ENCODE results near the gene MICAL2. TPM values are rescaled to one million over a fixed set of nuclear protein-coding genes. Genes with fewer than 3 reads are reported as not detected.

The MICAL2 gene
- total RNA-seq, 4 donors from 2014 or later: 196 to 550 (median 237) TPM

- H3K27ac ChIP-seq: peak overlapping the region; percentile 84 to 93 (median 90)
- H3K36me3 ChIP-seq: peaks cover 0 to 13% of the 10 kb centered on the region in 2 donors
- H3K4me1 ChIP-seq: peaks cover 33 to 98% (median 52%) of the 10 kb centered on the region in 3 donors
- no peaks in the 10 kb centered on the region for H3K27me3 ChIP-seq
- TF ChIP-seq EP300 (IDR thresholded peaks at IDR 0.05) (no peak), CTCF (IDR thresholded peaks at IDR 0.05) (no peak), POLR2AphosphoS5 (IDR thresholded peaks at IDR 0.05) (peak; percentile 33)
- H3K9me3 ChIP-seq: no peaks in the 10 kb centered on the region
- WGBS, 2 donors (ENCODE audit: low coverage in 1 of 2): 23 to 32% methylated on average over 3 to 8 of the region's 12 CpGs
- no peak for ATAC-seq
- H3K4me3 ChIP-seq: no peak overlapping the region
Measured at GRCh38 chr11:12160680-12161079, 50.3 kb downstream of the MICAL2 start.

GRCh38 chr11:12161137-12161536 lies 50.7 kb downstream of the MICAL2 start:
- Histone ChIP-seq H3K9me3 (no peaks in the 10 kb centered on the region), H3K4me3 (no peak overlapping the region), H3K27me3 (no peaks in the 10 kb centered on the region), H3K27ac (peak overlapping the region; percentile 84 to 93 (median 90)), H3K36me3 (peaks cover 0 to 13% of the 10 kb centered on the region in 2 donors), H3K4me1 (peaks cover 33 to 98% (median 51%) of the 10 kb centered on the region in 3 donors)
- TF ChIP-seq POLR2AphosphoS5 (IDR thresholded peaks at IDR 0.05): peak; percentile 22
- no peak for TF ChIP-seq CTCF (IDR thresholded peaks at IDR 0.05)
- 8 to 14% methylated on average over 2 to 4 of the region's 4 CpGs for WGBS, 2 donors (ENCODE audit: low coverage in 1 of 2)
- peak; percentile 13 for ATAC-seq

- Histone ChIP-seq H3K36me3 (peaks cover 0 to 13% of the 10 kb centered on the region in 2 donors), H3K4me3 (no peak overlapping the region), H3K4me1 (peaks cover 29 to 98% (median 45%) of the 10 kb centered on the region in 3 donors), H3K27me3 (no peaks in the 10 kb centered on the region), H3K27ac (peak overlapping the region; percentile 84 to 93 (median 90)), H3K9me3 (no peaks in the 10 kb centered on the region)
- WGBS, 2 donors (ENCODE audit: low coverage in 1 of 2): 72 to 76% methylated on average over 10 to 11 of the region's 12 CpGs
- TF ChIP-seq CTCF (IDR thresholded peaks at IDR 0.05): no peak
- TF ChIP-seq EP300 (IDR thresholded peaks at IDR 0.05): no peak
- TF ChIP-seq POLR2A (IDR thresholded peaks at IDR 0.05): no peak
- TF ChIP-seq POLR2AphosphoS5 (IDR thresholded peaks at IDR 0.05): no peak
- no peak for ATAC-seq
Measured at GRCh38 chr11:12161603-12162350, 51.4 kb downstream of the MICAL2 start.

- H3K4me3 ChIP-seq: no peak overlapping the region
- ATAC-seq: no peak
- H3K27ac ChIP-seq: peak overlapping the region; percentile 84 to 93 (median 90)
- H3K9me3 ChIP-seq: no peaks in the 10 kb centered on the region
- H3K4me1 ChIP-seq: peaks cover 29 to 98% (median 39%) of the 10 kb centered on the region in 3 donors
- H3K36me3 ChIP-seq: peaks cover 0 to 13% of the 10 kb centered on the region in 2 donors
- WGBS, 2 donors (ENCODE audit: low coverage in 1 of 2): 91% methylated on average over 1 of the region's 1 CpG; no CpG with 5 or more reads in 1 of the 2 donors
- TF ChIP-seq EP300 (IDR thresholded peaks at IDR 0.05) (no peak), POLR2AphosphoS5 (IDR thresholded peaks at IDR 0.05) (no peak), POLR2A (IDR thresholded peaks at IDR 0.05) (no peak), CTCF (IDR thresholded peaks at IDR 0.05) (no peak)
- H3K27me3 ChIP-seq: no peaks in the 10 kb centered on the region
Measured at GRCh38 chr11:12162652-12163051, 52.3 kb downstream of the MICAL2 start.
